Rectal smooth muscle tissue (tissue), 1 donor: ENCODE data around the gene GALNT14.

Experiments used
- H3K27ac ChIP-seq: one replicate; pipeline ENCODE4 v1.7.0; 2013; ENCODE audit warnings: low read depth, low read length, inconsistent platforms
- H3K27me3 ChIP-seq: one replicate; pipeline ENCODE4 v1.7.0; 2013; ENCODE audit warnings: low read length; ENCODE audit not compliant: control insufficient read depth, insufficient read depth
- H3K36me3 ChIP-seq: one replicate; pipeline ENCODE4 v1.7.0; 2013; ENCODE audit warnings: low read length; ENCODE audit not compliant: control insufficient read depth, insufficient read depth
- H3K4me1 ChIP-seq: one replicate; pipeline ENCODE4 v1.7.0; 2013; ENCODE audit warnings: low read length; ENCODE audit not compliant: control insufficient read depth, insufficient read depth
- H3K4me3 ChIP-seq: one replicate; pipeline ENCODE4 v1.7.0; 2013; ENCODE audit warnings: low read length
- H3K9ac ChIP-seq: one replicate; pipeline ENCODE4 v1.7.0; 2013; ENCODE audit warnings: low read length

The GALNT14 gene

GRCh38 chr2:31011587-31011986, 126.7 kb downstream of the GALNT14 start:
- H3K4me1 ChIP-seq = no peaks in the 10 kb centered on the region
- H3K4me3 ChIP-seq = no peak overlapping the region
- no peak overlapping the region for H3K27ac ChIP-seq
- no peak overlapping the region for H3K9ac ChIP-seq
- H3K27me3 ChIP-seq = no peaks in the 10 kb centered on the region
- no peaks in the 10 kb centered on the region for H3K36me3 ChIP-seq

DNA sequence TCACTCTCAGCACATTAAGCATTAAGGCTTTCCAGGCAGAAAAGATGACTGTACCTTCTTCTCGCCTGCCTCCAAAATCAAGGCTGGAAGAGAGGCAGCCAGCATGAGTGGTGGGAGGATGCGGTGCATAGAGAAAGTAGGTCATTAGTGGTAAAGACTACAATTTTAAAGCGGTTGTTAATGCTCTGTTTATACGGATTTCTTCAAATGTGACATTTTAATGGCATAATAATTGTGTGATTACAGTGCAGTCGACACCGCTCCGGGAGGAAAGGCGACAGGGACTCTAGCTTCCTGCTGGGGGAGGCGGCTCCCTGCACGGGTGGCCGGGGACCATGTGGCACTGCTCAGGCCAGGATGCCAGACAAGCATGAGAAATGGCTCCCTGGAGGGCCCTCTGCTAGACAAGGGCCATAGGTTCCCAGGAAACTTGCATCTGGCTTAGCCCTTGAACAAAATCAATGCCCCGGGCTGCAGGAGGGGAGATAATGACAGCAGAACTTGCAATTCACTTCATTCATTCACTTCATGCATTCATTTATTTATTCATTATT, 129.6 kb downstream of the GALNT14 start:
- no peaks in the 10 kb centered on the region for H3K27me3 ChIP-seq
- no peak overlapping the region for H3K9ac ChIP-seq
- H3K36me3 ChIP-seq = no peaks in the 10 kb centered on the region
- no peak overlapping the region for H3K4me3 ChIP-seq
- H3K4me1 ChIP-seq = no peaks in the 10 kb centered on the region
- H3K27ac ChIP-seq = no peak overlapping the region

DNA sequence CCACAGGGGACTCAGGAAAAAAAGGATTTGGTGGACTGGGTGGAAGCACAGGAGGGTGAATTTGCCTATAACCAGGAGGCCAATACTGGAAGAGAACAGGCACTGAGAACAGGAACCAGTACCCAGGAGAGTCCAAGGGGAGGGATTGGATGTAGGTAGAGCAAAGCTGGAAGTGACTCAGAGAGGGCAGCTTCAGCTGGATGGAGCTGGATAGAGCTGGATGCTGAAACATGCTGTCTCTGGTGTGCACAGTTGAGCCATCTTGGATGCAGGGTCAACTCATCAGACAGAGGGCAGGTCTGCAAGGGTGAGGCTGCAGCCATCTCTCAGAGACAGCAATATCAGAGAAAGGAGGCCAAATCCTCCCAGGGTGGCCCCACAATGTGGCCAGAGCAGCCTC, 134.0 kb downstream of the GALNT14 start:
- Histone ChIP-seq H3K27me3 (no peaks in the 10 kb centered on the region), H3K27ac (no peak overlapping the region), H3K36me3 (no peaks in the 10 kb centered on the region)

DNA sequence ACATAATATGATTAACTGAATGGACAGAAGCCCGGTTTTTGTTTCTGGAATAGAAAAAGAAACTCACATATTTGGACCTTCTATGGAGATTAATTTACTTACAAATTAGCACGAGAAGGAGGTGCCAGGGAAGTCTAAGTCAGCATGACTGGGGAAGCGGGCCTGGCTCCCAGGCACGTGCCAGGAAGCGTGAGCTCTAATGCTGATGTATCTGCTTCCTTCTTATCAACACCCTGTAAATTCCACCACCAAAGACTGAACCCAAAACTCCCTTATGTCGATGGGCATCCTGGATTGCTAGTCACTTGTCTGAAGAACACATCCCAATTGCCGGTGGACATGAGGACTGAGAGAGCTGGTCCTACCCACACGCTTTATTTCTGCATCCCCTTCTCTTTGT, 134.5 kb downstream of the GALNT14 start:
- H3K36me3 ChIP-seq = no peaks in the 10 kb centered on the region
- no peaks in the 10 kb centered on the region for H3K27me3 ChIP-seq
- H3K4me1 ChIP-seq = no peaks in the 10 kb centered on the region
- no peak overlapping the region for H3K4me3 ChIP-seq
- no peak overlapping the region for H3K27ac ChIP-seq
- no peak overlapping the region for H3K9ac ChIP-seq

More for the DNA sequence above, 134.0 kb downstream of the GALNT14 start:
- Histone ChIP-seq H3K9ac (no peak overlapping the region), H3K4me3 (no peak overlapping the region), H3K4me1 (no peaks in the 10 kb centered on the region)

GRCh38 chr2:31002537-31003150, 135.6 kb downstream of the GALNT14 start:
- H3K36me3 ChIP-seq = no peaks in the 10 kb centered on the region
- no peaks in the 10 kb centered on the region for H3K27me3 ChIP-seq
- no peak overlapping the region for H3K27ac ChIP-seq
- H3K4me3 ChIP-seq = no peak overlapping the region
- no peaks in the 10 kb centered on the region for H3K4me1 ChIP-seq
- no peak overlapping the region for H3K9ac ChIP-seq

GRCh38 chr2:31000970-31001369, 137.3 kb downstream of the GALNT14 start:
- H3K27me3 ChIP-seq = no peaks in the 10 kb centered on the region
- H3K27ac ChIP-seq = no peak overlapping the region
- no peaks in the 10 kb centered on the region for H3K4me1 ChIP-seq
- H3K36me3 ChIP-seq = no peaks in the 10 kb centered on the region
- H3K4me3 ChIP-seq = no peak overlapping the region
- H3K9ac ChIP-seq = no peak overlapping the region

DNA sequence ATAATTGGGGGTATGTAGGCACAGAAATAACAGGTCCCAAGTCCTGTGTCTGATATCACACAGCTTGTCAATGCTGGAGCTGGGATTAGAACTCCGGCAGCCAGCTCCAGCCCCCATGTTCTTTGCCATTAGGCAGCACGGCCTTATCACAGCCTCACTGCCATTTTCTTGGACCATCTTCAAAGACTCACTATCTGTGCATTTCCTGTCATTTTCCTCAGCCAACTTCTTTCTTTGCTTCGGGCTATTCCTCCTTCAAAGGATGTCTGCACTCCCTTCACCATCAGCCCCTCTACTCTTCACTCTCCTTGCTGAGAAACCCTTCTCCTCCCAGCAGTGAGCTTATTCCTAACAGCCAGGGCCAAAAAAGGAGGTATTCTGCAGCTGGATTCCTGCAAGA, 139.6 kb downstream of the GALNT14 start:
- H3K27ac ChIP-seq = no peak overlapping the region
- H3K4me1 ChIP-seq = no peaks in the 10 kb centered on the region
- H3K4me3 ChIP-seq = no peak overlapping the region
- no peaks in the 10 kb centered on the region for H3K36me3 ChIP-seq
- H3K9ac ChIP-seq = no peak overlapping the region
- H3K27me3 ChIP-seq = no peaks in the 10 kb centered on the region

DNA sequence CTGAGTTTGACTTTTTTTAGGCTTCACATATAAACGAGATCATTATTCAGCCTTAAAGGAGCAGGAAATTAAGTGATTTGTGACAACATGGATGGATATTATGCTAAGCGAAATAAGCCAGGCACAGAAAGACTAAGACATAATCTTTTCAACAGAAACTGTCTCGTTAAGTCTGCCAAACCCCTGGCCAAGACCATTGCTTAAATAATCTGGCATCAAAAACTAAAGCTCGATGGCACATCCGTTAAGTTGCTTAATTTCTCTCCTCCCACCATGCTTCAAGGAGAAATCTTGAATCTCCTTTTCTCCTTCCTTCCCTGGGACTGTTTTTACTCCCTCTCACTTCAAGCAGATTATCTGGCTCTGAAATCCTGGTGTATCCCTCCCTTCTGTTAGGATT, 140.3 kb downstream of the GALNT14 start:
- Histone ChIP-seq H3K4me1 (no peaks in the 10 kb centered on the region), H3K27ac (no peak overlapping the region), H3K9ac (no peak overlapping the region), H3K4me3 (no peak overlapping the region), H3K36me3 (no peaks in the 10 kb centered on the region), H3K27me3 (no peaks in the 10 kb centered on the region)

DNA sequence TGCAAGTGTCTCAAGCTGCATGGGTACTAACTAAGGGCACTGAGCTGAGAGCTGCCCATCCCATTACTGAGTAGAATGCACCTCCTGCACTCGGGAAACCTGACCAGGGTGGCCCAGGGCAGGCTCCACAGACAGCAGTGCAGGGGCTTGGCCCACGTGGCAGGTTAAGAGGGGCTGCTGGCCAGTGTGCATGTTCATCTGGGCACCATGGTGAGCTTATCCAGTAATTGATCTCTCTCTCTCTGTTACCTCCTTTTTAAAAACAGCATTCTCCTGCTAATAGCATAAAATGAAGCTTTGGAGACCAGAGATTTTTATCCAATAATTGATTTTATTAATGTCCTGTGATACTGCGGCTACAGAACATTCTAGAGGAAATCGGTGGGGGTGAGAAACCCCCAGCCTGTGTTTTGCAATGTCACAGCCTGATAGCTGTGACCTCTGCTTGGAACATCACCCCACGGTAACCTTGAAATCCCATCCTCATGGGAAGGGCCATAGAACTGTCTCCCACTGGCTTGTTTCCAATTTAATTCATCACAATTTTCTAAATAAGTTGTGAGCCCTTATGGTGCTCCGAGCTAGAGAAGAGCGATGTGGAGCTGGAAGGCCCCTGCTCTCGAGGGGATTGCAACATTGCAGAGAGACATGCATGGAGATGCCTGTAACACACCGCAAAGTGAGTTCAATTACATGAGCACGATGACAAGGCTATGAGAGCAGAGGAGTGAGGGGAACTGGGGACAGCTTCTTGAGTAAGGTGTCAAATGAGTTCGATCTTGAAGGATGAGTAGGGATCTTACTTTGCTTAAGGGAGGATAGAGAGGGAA, 143.8 kb downstream of the GALNT14 start:
- Histone ChIP-seq H3K27me3 (no peaks in the 10 kb centered on the region), H3K36me3 (no peaks in the 10 kb centered on the region), H3K27ac (no peak overlapping the region), H3K9ac (no peak overlapping the region), H3K4me1 (no peaks in the 10 kb centered on the region), H3K4me3 (no peak overlapping the region)

- H3K4me3 ChIP-seq = no peak overlapping the region
- H3K4me1 ChIP-seq = no peaks in the 10 kb centered on the region
- H3K9ac ChIP-seq = no peak overlapping the region
- H3K27me3 ChIP-seq = no peaks in the 10 kb centered on the region
- H3K27ac ChIP-seq = no peak overlapping the region
- no peaks in the 10 kb centered on the region for H3K36me3 ChIP-seq
Observed at GRCh38 chr2:30992781-30993180, 145.5 kb downstream of the GALNT14 start.

GRCh38 chr2:30990671-30991070, 147.6 kb downstream of the GALNT14 start:
- Histone ChIP-seq H3K4me3 (no peak overlapping the region), H3K27me3 (no peaks in the 10 kb centered on the region), H3K9ac (no peak overlapping the region), H3K36me3 (no peaks in the 10 kb centered on the region), H3K27ac (no peak overlapping the region), H3K4me1 (no peaks in the 10 kb centered on the region)

- Histone ChIP-seq H3K9ac (no peak overlapping the region), H3K27ac (no peak overlapping the region), H3K27me3 (no peaks in the 10 kb centered on the region), H3K36me3 (no peaks in the 10 kb centered on the region), H3K4me3 (no peak overlapping the region), H3K4me1 (no peaks in the 10 kb centered on the region)
Observed at GRCh38 chr2:30990176-30990575, 148.1 kb downstream of the GALNT14 start.

- Histone ChIP-seq H3K27me3 (no peaks in the 10 kb centered on the region), H3K4me1 (no peaks in the 10 kb centered on the region), H3K27ac (no peak overlapping the region), H3K9ac (no peak overlapping the region), H3K36me3 (no peaks in the 10 kb centered on the region), H3K4me3 (no peak overlapping the region)
Observed at GRCh38 chr2:30989746-30990145, 148.5 kb downstream of the GALNT14 start.
